HG03095 (cell line): ENCODE results near the gene SPTY2D1.
"Not testable (repeated sequence)": the region's sequence is repeated elsewhere in the genome, so short reads cannot be mapped to it uniquely, and the experiment has no call there.

Source experiments
- ATAC-seq: cut with Tn5 transposase; IDR thresholded peaks from one replicate; pipeline ENCODE4 v1.9.1; 2021; ENCODE audit warnings: moderate library complexity; ENCODE audit not compliant: unreplicated experiment

Gene SPTY2D1

DNA sequence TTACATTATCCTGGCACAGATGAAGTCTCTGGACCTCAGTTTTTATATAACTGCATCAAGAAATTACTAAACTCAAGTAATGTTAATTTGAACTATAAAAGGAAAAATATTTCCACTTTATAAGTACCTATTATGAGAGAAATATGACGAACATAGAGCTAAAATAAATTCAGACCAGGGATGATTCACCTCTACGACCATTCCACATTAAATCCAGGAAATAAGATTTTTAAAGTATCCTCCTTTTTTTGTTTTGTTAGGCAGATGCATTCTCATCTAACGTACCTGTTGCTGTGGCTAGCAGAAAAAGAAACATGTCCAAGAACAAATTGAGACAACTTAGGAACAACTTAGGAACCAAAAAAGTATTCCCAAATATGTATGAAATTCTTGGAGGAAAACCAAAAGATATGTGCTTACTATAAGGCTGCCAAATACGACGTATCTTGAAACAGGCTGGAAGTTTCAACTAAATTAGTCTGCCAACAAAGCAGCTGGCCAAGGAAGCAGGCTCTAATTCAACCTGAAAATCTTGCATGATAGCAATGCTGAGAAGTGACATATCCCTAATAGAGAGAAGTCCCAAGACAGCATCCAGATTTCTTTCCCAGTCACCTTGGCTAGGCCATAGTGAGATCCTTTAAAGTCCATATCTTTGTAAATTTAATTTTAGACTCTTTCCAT lies 15.7 kb downstream of the SPTY2D1 start:
- no peak for ATAC-seq

GRCh38 chr11:18617688-18618341 lies 16.3 kb downstream of the SPTY2D1 start:
- ATAC-seq = no peak

- ATAC-seq = peak; percentile 85
Measured at GRCh38 chr11:18615628-18616392, 18.3 kb downstream of the SPTY2D1 start.

- ATAC-seq = no peak
Measured at GRCh38 chr11:18614667-18615066, 19.5 kb downstream of the SPTY2D1 start.

DNA sequence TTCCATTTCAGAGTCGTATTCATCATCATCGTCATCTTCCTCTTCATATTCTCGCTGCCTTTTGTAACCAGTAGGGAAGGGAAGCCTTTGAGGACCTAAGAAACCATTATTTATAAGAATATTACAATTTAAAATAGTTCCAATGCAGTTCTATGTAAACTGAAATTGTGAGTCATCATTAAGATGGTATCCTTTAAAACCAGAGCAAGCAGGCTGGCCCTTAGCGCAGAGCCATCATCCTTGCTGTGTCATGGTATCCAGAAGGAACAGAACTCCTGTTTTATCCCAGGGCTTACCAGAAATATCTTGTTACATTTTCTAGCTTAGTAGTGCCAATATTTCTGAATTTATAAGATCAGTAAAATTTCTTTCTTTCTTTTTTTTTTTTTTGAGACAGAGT lies 21.7 kb downstream of the SPTY2D1 start:
- no peak for ATAC-seq

- ATAC-seq = no peak
Measured at GRCh38 chr11:18611196-18611595, 22.9 kb downstream of the SPTY2D1 start.

DNA sequence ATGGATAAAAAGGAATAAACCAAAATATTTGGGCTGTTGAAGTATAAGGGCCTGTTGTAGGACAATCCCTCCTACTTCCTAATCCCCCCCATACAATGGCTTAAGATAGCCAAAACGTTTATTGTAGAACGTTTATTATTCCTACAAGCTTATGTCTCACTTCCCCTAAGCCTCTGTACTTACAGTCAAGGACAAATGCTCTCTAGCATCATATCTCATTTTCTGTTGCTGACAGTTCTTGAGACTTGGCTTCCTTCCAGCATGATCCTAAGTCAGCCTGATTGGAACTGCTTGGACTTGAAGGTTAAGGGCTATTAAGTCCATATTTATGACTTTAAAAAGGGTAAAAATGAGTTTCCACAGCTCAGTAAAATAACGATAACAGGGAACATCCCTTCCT lies 25.8 kb downstream of the SPTY2D1 start:
- no peak for ATAC-seq

- ATAC-seq = no peak
Measured at GRCh38 chr11:18600915-18601569, 33.1 kb downstream of the SPTY2D1 start.

- no peak for ATAC-seq
Measured at GRCh38 chr11:18599739-18600230, 34.4 kb downstream of the SPTY2D1 start, which contains the start of gene MISFA. MISFA (plus strand) TSS chr11:18599789; CDS start chr11:18599929, 140 bp downstream.

DNA sequence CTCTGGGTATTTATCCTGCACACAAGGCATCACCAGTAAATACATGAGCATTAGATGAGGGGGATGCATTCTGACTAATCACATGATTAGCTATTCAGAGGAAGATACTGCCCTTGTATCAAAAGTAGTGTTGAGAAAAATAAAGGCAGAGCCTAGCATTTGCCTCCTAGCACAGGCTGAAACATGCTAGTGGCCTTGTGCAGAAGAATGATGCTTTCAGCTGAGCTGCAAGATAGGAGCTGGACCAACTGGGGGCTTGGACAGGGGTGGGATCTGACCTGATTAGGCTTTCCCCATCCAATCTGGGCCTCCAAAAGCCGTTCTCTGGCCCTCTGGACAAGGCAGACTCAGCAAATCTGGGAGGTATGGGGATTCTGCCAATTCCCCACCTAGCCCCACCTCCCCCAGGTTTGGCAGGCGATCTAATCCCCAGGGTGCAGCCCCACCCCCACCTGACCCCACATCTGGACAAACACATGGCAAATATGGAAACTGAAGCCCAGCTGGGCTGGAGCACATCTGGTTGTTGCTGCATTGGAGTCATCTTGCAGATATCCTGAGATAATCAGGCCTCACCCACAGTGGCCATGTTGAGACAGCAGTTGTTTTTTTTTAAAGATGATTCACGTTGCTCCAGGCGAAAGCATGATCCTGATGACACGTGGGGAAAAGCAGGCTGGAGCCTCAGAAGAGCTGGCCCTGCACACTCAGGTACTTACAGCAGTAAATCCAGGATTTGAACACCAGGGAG lies 39.0 kb downstream of the SPTY2D1 start:
- ATAC-seq = no peak

DNA sequence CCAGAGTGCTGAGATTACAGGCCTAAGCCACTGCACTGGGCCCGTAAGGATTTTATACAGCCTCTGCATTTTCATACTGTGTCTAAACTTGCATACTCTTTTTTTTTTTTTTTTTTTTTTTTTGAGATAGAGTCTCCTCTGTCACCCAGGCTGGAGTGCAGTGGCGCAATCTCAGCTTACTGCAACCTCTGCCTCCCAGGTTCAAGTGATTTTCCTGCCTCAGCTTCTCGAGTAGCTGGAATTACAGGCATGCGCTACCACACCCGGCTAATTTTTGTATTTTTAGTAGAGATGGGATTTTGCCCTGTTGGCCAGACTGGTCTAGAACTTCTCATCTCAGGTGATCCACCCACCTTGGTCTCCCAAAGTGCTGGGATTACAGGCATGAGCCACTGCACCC lies 40.1 kb downstream of the SPTY2D1 start:
- ATAC-seq = not testable (repeated sequence)

DNA sequence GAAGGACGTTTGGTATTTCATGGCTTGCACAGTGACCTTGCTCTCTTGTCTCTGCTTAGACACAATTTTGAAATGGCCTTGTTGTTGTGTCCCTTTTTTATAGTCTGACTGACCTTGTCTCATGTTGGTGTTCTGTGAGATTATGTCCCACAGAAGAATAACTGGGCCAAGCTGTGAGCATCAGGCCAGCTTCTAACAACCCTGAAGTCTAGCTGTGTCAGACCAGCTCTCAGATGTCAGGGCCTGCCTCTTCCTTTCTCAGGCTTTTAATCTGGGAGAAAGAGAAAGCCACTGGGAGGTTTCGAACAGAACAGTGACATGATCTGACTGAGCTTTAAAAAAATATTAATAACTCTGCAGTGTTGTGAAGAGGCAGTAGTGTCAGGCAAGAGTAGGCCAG lies 43.6 kb downstream of the SPTY2D1 start:
- ATAC-seq = no peak

- ATAC-seq = peak; percentile 53
Measured at GRCh38 chr11:18588297-18589252, 45.6 kb downstream of the SPTY2D1 start, which contains the start of gene UEVLD. UEVLD (minus strand) TSS chr11:18588734; CDS start chr11:18588654, 80 bp downstream.

DNA sequence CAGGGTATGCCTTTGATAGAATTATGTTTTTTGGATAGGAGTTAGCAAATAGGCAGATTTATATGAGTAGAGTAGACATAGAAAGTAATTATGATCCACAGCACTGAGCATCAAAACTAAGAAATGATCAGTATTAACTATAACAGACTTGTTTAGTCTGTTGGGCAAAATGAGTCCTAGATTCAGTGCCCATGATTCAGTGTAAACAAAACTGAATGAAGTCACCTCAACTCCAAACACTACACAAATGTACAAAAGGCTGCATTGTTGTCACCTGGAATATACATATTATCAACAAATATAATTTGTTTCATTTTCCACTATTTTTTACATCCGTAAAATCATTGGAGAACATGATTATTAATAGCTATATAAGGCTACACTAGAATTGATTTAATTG lies 52.3 kb downstream of the SPTY2D1 start:
- ATAC-seq = no peak

DNA sequence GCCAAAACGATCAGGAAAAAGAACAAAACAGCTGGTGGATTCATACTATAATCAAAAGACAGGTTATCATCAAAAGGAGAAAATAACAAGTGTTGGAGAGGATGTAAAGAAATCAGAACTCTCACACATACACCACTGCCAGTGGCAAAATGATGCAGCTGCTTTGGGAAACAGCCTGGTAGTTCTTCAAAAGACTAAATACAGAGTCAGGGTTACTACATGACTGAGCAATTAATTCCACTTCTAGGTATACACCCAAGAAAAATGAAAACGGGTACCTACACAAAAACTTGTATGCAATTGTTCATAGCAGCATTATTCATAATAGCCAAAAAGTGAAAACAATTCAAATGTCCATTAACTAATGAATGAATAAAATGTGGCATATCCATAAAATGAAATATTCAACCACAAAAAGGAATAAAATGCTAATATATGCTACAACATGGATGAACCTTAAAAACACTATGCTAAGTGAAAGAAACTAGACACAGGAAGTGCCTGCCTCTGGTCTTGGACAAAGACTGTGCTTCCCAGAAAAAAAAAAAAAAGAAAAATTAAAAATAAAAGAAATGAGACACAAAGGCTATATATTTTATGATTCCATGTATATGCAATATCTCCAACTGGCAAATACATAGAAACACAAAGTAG lies 53.9 kb downstream of the SPTY2D1 start:
- no peak for ATAC-seq

- ATAC-seq = peak; percentile 52
Measured at GRCh38 chr11:18578975-18579598, 55.1 kb downstream of the SPTY2D1 start.

- ATAC-seq = no peak
Measured at GRCh38 chr11:18575361-18575760, 58.8 kb downstream of the SPTY2D1 start.

DNA sequence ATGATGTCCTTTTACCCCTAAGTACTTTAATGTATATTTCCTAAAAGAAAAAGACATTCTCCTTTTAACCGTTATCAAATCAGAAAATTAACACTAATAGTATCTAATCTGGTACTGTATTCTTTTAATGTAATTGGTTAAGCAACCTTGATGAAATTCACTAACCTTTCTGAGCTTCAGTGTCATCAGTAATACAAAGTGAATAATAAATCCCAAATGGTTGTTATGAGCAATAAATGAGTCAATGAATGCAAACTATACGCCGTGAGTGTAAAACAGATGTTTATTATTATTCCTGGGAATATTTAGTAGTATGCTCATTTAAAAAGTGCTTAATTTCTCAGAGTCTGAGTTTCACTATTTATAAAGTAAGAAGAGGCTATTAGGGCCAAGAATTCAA lies 67.1 kb downstream of the SPTY2D1 start:
- no peak for ATAC-seq
